Measurements from ENCODE around the gene KIF1B. TPM values are rescaled to one million over a fixed set of nuclear protein-coding genes. Genes with fewer than 3 reads are reported as not detected.

The KIF1B gene
- total RNA-seq, 1 experiment from 2014 or later = 57.7 TPM

GRCh38 chr1:10347109-10347508 is 136.7 kb downstream of the KIF1B start:
- Histone ChIP-seq H2BK20ac (ENCODE audit: low read depth, low read length, poor library complexity, severe bottlenecking) (no peak overlapping the region), H4K5ac (ENCODE audit: insufficient read length, low read depth, low read length) (no peak overlapping the region), H2BK15ac (ENCODE audit: low read depth, low read length) (no peak overlapping the region), H2AK5ac (ENCODE audit: insufficient read length, low read length) (no peak overlapping the region), H4K20me1 (ENCODE audit: control insufficient read depth, insufficient read depth, insufficient read length) (no peaks in the 10 kb centered on the region), H3K27ac (ENCODE audit: insufficient read length, low read depth, low read length) (no peak overlapping the region), H3K4ac (ENCODE audit: low read depth, low read length) (no peak overlapping the region), H3K9me3 (ENCODE audit: control insufficient read depth, low read depth, low read length) (no peaks in the 10 kb centered on the region), H3K18ac (ENCODE audit: insufficient read length, low read depth, low read length) (no peak overlapping the region), H3K23me2 (ENCODE audit: insufficient read length, low read depth, low read length, poor library complexity, severe bottlenecking) (no peaks in the 10 kb centered on the region), H3K9ac (ENCODE audit: extremely low read depth, insufficient read length, low read length) (no peak overlapping the region), H2BK12ac (ENCODE audit: insufficient read length, low read depth, low read length) (no peak overlapping the region), H4K8ac (replicated peaks; ENCODE audit: insufficient read length, low read depth, low read length) (no peak overlapping the region), H3K4me2 (ENCODE audit: insufficient read depth, insufficient read length, low read length) (no peak overlapping the region), H3K23ac (ENCODE audit: insufficient read length, low read depth, low read length) (no peak overlapping the region), H4K91ac (ENCODE audit: insufficient read length, low read depth, low read length) (no peak overlapping the region), H3T11ph (ENCODE audit: low read length) (no peak overlapping the region), H2BK5ac (ENCODE audit: insufficient read length, low read length) (no peak overlapping the region), H3K56ac (ENCODE audit: insufficient read length, low read depth, low read length) (no peak overlapping the region), H2BK120ac (ENCODE audit: low read depth, low read length, poor library complexity, severe bottlenecking) (no peak overlapping the region), H3K27me3 (ENCODE audit: insufficient read depth, low read length) (no peaks in the 10 kb centered on the region), H2AFZ (ENCODE audit: low read length) (no peak overlapping the region), H3K4me1 (ENCODE audit: insufficient read depth, low read length) (peaks cover 4% of the 10 kb centered on the region; the same call in 1 of the 2 replicates), H3K14ac (ENCODE audit: insufficient read depth, low read length) (no peak overlapping the region), H3K79me2 (ENCODE audit: insufficient read depth, low read length) (no peaks in the 10 kb centered on the region), H3K79me1 (ENCODE audit: insufficient read depth, low read depth, low read length, poor library complexity, severe bottlenecking) (no peaks in the 10 kb centered on the region)
- Mint-ChIP-seq H3K4me3 (no peak overlapping the region), H3K27ac (peak overlapping the region in 1 of 3 experiments; percentile 75; a peak in 1 of 7 replicates), H3K36me3 (ENCODE audit: insufficient read depth in 1 of 3, low read depth in 3 of 3) (peaks cover 19 to 57% (median 52%) of the 10 kb centered on the region in 3 experiments), H3K4me1 (peaks cover 22 to 37% of the 10 kb centered on the region in 2 experiments), H3K27me3 (ENCODE audit: low read depth) (no peaks in the 10 kb centered on the region), H3K9me3 (no peaks in the 10 kb centered on the region)
- no peak for TF ChIP-seq CTCF (conservative IDR thresholded peaks at IDR 0.05)
- DNase-seq = no peak
